ENCODE measurements around the gene ERC1.

DNA sequence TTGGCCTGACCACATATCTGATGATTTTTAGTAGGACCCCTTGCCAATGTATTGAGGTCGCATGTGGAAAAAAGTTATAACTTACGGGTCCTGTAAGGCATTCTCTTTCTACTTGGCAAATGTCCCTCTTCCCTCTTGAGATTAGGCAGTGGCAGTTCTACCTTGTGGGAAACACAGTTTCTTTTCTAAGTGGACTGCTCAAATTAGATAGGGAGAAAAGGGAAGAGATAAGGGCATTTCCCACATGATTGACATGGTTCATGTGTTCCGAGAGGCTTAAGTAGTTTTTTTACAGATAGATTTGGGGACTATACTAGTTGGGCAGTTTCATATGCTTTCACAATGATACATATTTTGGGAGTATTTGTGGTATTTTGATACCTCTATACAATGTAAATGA is 448.7 kb downstream of the ERC1 start:
- TF ChIP-seq, protein P1, sequence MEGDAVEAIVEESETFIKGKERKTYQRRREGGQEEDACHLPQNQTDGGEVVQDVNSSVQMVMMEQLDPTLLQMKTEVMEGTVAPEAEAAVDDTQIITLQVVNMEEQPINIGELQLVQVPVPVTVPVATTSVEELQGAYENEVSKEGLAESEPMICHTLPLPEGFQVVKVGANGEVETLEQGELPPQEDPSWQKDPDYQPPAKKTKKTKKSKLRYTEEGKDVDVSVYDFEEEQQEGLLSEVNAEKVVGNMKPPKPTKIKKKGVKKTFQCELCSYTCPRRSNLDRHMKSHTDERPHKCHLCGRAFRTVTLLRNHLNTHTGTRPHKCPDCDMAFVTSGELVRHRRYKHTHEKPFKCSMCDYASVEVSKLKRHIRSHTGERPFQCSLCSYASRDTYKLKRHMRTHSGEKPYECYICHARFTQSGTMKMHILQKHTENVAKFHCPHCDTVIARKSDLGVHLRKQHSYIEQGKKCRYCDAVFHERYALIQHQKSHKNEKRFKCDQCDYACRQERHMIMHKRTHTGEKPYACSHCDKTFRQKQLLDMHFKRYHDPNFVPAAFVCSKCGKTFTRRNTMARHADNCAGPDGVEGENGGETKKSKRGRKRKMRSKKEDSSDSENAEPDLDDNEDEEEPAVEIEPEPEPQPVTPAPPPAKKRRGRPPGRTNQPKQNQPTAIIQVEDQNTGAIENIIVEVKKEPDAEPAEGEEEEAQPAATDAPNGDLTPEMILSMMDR (IDR thresholded peaks at IDR 0.05; ENCODE audit: poor library complexity), result no peak
- TF ChIP-seq EZH2 (IDR thresholded peaks at IDR 0.05; ENCODE audit: borderline replicate concordance), result no peak

Measured in hepatocyte (in vitro differentiated cells).